Body of pancreas (tissue), 4 donors: ENCODE results near the gene IFI30. TPM values are rescaled to one million over a fixed set of nuclear protein-coding genes. Genes with fewer than 3 reads are reported as not detected.

Experiments
- ATAC-seq: fragments of 150-250 bp; one replicate; pipeline ENCODE4 v1.9.1; 2016
- DNase-seq, 4 donors: peaks; one replicate each; pipeline ENCODE4 v3.0.0-alpha.2; 2019
- H3K27ac ChIP-seq, 4 donors: fragments of 200-600 bp; sonication (generic); 1 replicate in 3 of 4; 2 replicates in 1 of 4; pipeline versions ENCODE4 v1.5.1 to v1.6.1; 2016 to 2019; ENCODE audit warnings: mild to moderate bottlenecking in 1 of 4, mixed read lengths in 1 of 4, moderate library complexity in 1 of 4
- H3K27me3 ChIP-seq, 2 donors: fragments of 200-600 bp; sonication (generic); one replicate each; pipeline ENCODE4 v1.6.0; 2016; ENCODE audit warnings: mild to moderate bottlenecking in 1 of 2
- H3K36me3 ChIP-seq, 2 donors: fragments of 200-600 bp; sonication (generic); replicated peaks in 1 of 2; 2 replicates each; pipeline ENCODE4 v1.5.1; 2016; ENCODE audit warnings: low read depth in 2 of 2; ENCODE audit not compliant: insufficient read depth in 1 of 2
- H3K4me1 ChIP-seq: fragments of 200-600 bp; sonication (generic); one replicate; pipeline ENCODE4 v1.6.0; 2016
- H3K4me3 ChIP-seq, 2 donors: fragments of 200-600 bp; sonication (generic); 1 replicate in 1 of 2; 2 replicates in 1 of 2; pipeline ENCODE4 v1.5.1; 2016 to 2019
- H3K9me3 ChIP-seq, 3 donors: fragments of 200-600 bp; sonication (generic); 1 replicate in 2 of 3; 2 replicates in 1 of 3; pipeline ENCODE4 v1.5.1; 2016
- CTCF ChIP-seq, 7 experiments: fragments of 450-650 bp in 4 of 7; fragments of 200-600 bp in 3 of 7; sonication (generic) in 3 of 7; IDR thresholded peaks; one replicate each; pipeline ENCODE4 v1.5.1; 2016 to 2019; ENCODE audit warnings: antibody characterized with exemption in 7 of 7
- POLR2A ChIP-seq, 3 donors: fragments of 450-650 bp; IDR thresholded peaks; one replicate each; pipeline ENCODE4 v1.6.1; 2016; ENCODE audit warnings: antibody characterized with exemption in 3 of 3, mild to moderate bottlenecking in 2 of 3
- WGBS, 2 donors: methylation state at CpG; one replicate each; pipeline ENCODE4 v1.1.5; 2017; 5-methylcytosine and 5-hydroxymethylcytosine counted together
- intact Hi-C: fragments of 100-400 bp; cut with DNase I; formaldehyde crosslinking; loops from one replicate; pipeline ENCODE4 v1.15.1; 2023
- total RNA-seq, 2 donors: library from RNA; depleted of rRNA; stranded (reverse); fragments of >200 nt; gene quantifications; one replicate each; pipeline ENCODE4 v1.1.0, GENCODE V29; 2016

IFI30 gene
- total RNA-seq, 2 donors from 2014 or later: 30.3 to 32.9 TPM

- intact Hi-C loops: loop anchor here (5.0 kb wide), 1 partner anchor 41 kb away; no protein-coding TSS in a partner anchor
- Histone ChIP-seq H3K36me3 (no peaks in the 10 kb centered on the region), H3K27me3 (no peaks in the 10 kb centered on the region), H3K27ac (no peak overlapping the region), H3K9me3 (no peaks in the 10 kb centered on the region), H3K4me1 (no peaks in the 10 kb centered on the region), H3K4me3 (no peak overlapping the region)
- 72 to 76% methylated on average over 6 to 14 of the region's 14 CpGs for WGBS, 2 donors
- DNase-seq: no peak
- TF ChIP-seq POLR2A (IDR thresholded peaks at IDR 0.05) (no peak), CTCF (IDR thresholded peaks at IDR 0.05) (no peak)
- ATAC-seq: no peak
Observed at GRCh38 chr19:18211683-18212082, 38.1 kb downstream of the IFI30 start.

GRCh38 chr19:18214779-18215433 is 41.3 kb downstream of the IFI30 start:
- ATAC-seq: no peak
- DNase-seq: no peak
- 63 to 72% methylated on average over 7 of the region's 7 CpGs for WGBS, 2 donors
- Histone ChIP-seq H3K9me3 (no peaks in the 10 kb centered on the region), H3K27ac (no peak overlapping the region), H3K4me1 (no peaks in the 10 kb centered on the region), H3K27me3 (no peaks in the 10 kb centered on the region), H3K36me3 (no peaks in the 10 kb centered on the region), H3K4me3 (no peak overlapping the region)
- no peak for TF ChIP-seq CTCF (IDR thresholded peaks at IDR 0.05)
- TF ChIP-seq POLR2A (IDR thresholded peaks at IDR 0.05): no peak
- intact Hi-C loops: loop anchor here (5.0 kb wide), 1 partner anchor 37 kb away; no protein-coding TSS in a partner anchor

- no peak overlapping the region for H3K27ac ChIP-seq
- intact Hi-C loops: no loop called here
- ATAC-seq: no peak
- no peaks in the 10 kb centered on the region for H3K27me3 ChIP-seq
- no peak for DNase-seq
- H3K4me3 ChIP-seq: no peak overlapping the region
- no peaks in the 10 kb centered on the region for H3K9me3 ChIP-seq
- H3K4me1 ChIP-seq: no peaks in the 10 kb centered on the region
- WGBS, 2 donors: 91 to 93% methylated on average over 7 to 8 of the region's 8 CpGs
- TF ChIP-seq POLR2A (IDR thresholded peaks at IDR 0.05) (no peak), CTCF (IDR thresholded peaks at IDR 0.05) (no peak)
- no peaks in the 10 kb centered on the region for H3K36me3 ChIP-seq
Observed at GRCh38 chr19:18216789-18217188, 43.2 kb downstream of the IFI30 start.

- H3K36me3 ChIP-seq: no peaks in the 10 kb centered on the region
- no peaks in the 10 kb centered on the region for H3K4me1 ChIP-seq
- no peaks in the 10 kb centered on the region for H3K27me3 ChIP-seq
- no peak overlapping the region for H3K27ac ChIP-seq
- no peak for DNase-seq
- ATAC-seq: no peak
- intact Hi-C loops: no loop called here
- no peak overlapping the region for H3K4me3 ChIP-seq
- WGBS, 2 donors: 75 to 85% methylated on average over 7 to 17 of the region's 17 CpGs
- no peaks in the 10 kb centered on the region for H3K9me3 ChIP-seq
- TF ChIP-seq CTCF (IDR thresholded peaks at IDR 0.05): no peak
- TF ChIP-seq POLR2A (IDR thresholded peaks at IDR 0.05): no peak
Observed at GRCh38 chr19:18218159-18218558, 44.5 kb downstream of the IFI30 start.

GRCh38 chr19:18218600-18218999 is 45.0 kb downstream of the IFI30 start:
- intact Hi-C loops: no loop called here
- Histone ChIP-seq H3K4me1 (no peaks in the 10 kb centered on the region), H3K36me3 (no peaks in the 10 kb centered on the region), H3K9me3 (no peaks in the 10 kb centered on the region), H3K27me3 (no peaks in the 10 kb centered on the region), H3K27ac (no peak overlapping the region), H3K4me3 (no peak overlapping the region)
- ATAC-seq (no peak), DNase-seq (no peak)
- TF ChIP-seq CTCF (IDR thresholded peaks at IDR 0.05) (no peak), POLR2A (IDR thresholded peaks at IDR 0.05) (no peak)
- WGBS, 2 donors: 79 to 90% methylated on average over 1 to 3 of the region's 3 CpGs
